GM12873 (cell line): ENCODE measurements around the gene ELMO1.

Experiments
- TF ChIP-seq, protein P1 (sequence below): IDR thresholded peaks from 2 replicates; pipeline ENCODE4 v1.5.1; 2012; ENCODE audit warnings: low read depth, mild to moderate bottlenecking, moderate library complexity, low read length, control low read depth; ENCODE audit not compliant: insufficient read depth; ENCODE audit errors: missing control alignments

The ELMO1 gene

DNA sequence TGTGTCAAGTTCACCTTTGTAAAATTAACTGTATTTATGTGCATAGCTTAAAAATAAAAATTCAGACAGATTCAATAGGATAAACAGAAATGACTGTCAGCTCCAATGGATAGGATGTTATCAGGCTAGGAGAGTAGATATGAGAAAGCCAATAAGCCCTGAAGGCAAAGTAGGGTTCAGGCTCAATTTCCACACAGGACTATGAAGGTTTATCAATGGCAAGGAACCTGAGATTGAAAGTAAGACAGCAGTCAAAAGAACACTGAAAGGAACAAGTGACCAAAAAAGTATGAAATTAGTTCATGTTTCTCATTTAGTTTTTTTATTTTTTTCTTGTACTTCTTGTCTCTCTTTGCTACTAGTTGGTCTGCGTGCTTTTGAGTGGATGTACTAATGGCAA is 121.4 kb downstream of the ELMO1 start:
- TF ChIP-seq, protein P1, sequence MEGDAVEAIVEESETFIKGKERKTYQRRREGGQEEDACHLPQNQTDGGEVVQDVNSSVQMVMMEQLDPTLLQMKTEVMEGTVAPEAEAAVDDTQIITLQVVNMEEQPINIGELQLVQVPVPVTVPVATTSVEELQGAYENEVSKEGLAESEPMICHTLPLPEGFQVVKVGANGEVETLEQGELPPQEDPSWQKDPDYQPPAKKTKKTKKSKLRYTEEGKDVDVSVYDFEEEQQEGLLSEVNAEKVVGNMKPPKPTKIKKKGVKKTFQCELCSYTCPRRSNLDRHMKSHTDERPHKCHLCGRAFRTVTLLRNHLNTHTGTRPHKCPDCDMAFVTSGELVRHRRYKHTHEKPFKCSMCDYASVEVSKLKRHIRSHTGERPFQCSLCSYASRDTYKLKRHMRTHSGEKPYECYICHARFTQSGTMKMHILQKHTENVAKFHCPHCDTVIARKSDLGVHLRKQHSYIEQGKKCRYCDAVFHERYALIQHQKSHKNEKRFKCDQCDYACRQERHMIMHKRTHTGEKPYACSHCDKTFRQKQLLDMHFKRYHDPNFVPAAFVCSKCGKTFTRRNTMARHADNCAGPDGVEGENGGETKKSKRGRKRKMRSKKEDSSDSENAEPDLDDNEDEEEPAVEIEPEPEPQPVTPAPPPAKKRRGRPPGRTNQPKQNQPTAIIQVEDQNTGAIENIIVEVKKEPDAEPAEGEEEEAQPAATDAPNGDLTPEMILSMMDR = no peak

DNA sequence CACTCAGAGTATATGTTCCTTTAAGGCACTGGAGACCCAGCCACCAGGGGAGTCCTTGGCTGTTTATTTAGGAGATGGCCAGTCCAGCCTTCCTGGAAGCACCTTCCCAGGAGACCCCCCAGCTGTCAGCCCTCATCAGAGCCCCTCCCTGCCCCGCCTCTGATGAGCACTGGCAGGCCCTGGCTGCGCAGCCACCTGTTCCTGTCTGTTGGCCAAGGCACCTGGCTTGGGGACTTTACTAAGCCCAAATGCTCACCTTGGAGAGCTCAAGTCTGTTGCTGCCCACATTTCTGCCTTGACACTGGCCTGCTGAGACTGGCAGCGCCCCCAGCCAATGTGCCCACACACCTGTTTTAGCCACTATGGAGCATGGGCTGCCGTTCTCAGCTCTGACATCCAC is 124.7 kb downstream of the ELMO1 start:
- TF ChIP-seq, protein P1 = no peak

DNA sequence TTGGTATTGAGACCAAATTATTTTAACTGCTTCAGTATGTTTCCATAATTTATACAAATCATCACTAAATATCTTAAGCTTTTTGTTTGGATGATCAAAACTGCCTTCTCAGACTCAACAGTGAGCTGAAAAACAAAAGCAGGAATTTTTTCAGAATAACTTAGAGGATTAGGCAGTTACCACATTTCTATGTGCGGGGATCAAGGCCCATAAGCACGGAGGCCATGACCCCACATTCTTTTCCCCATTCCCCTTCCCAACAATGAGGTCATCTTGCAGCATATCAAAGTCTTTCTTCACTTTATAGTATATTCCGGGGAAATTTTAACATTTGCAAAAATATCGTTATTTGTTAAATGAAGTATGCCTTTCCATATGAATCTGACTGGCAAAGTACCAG is 125.8 kb downstream of the ELMO1 start:
- TF ChIP-seq, protein P1 = no peak

DNA sequence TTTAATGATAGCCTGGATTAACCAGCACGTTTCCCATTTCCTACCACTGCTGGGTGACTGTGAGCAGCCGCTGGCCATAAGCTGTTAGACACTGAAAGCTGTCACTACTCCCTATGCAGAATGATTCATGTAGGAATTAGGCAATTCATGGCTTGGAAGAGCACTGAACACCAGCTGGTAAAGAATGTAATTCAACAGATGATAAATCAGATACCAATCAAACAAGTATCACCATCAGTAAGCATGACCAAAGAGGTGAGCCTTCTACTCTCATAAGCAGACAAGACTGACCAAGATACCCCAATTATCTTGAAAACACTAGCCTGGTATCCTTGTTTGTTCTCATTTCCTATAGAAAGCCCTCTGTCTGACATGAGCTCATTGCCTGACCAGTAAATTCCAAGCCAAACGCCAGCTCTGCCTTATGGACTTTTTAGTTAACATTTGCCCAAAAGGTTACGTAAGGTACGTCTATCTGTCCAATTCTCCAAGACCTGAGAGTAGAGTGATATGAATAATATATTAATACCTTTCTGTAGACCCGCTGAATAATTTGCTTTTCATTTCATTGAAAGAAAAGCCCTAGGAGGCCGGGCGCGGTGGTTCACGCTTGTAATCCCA is 127.7 kb downstream of the ELMO1 start:
- TF ChIP-seq, protein P1 = no peak

DNA sequence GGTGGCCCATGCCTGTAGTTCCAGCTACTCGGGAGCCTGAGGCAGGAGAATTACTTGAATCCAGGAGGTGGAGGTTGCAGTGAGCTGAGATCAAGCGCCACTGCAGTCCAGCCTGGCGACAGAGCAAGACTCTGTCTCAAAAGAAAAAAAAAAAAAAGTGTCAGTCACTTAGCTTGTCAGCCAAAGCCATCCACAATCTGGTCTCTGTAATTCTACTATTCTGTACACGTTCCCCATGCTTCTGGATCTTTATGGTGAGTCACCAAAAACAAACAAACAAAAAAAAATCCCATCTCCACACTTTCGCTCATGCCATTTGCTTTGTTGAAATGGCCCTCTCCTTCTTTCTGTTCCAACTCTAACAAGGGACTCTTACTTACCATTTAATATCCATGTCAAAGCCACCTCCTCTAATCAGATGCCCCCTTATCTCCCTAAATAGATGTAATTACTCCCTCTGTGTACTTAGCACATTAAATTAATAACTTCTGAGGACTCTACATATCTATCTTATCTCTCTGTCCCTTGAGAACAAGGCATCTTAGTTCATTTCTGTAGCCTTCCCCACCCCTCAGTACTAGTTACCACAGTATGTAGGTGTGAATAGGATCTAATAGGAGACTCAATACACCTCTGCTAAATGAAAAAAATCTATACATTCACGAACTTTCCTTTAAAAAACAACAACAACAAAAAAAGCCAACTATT is 128.4 kb downstream of the ELMO1 start:
- TF ChIP-seq, protein P1 = no peak

DNA sequence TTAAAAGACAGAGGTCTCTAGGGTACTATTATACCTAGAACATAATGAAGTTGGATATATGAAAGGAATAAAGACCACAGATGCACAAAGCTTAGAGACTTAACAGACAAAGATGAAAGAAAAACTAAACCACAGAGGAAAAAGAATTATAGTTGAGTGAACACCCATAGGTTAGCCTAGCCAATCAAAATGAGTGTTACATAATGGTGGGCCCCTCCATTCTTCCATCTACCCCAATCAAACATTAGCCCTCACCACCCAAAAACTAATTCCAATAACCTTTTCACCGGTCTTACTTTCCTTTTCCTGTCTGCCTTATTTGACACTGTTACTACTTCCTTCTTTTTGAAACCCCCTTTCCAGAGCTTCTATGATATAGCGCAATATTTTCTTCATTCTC is 130.1 kb downstream of the ELMO1 start:
- TF ChIP-seq, protein P1 = no peak

DNA sequence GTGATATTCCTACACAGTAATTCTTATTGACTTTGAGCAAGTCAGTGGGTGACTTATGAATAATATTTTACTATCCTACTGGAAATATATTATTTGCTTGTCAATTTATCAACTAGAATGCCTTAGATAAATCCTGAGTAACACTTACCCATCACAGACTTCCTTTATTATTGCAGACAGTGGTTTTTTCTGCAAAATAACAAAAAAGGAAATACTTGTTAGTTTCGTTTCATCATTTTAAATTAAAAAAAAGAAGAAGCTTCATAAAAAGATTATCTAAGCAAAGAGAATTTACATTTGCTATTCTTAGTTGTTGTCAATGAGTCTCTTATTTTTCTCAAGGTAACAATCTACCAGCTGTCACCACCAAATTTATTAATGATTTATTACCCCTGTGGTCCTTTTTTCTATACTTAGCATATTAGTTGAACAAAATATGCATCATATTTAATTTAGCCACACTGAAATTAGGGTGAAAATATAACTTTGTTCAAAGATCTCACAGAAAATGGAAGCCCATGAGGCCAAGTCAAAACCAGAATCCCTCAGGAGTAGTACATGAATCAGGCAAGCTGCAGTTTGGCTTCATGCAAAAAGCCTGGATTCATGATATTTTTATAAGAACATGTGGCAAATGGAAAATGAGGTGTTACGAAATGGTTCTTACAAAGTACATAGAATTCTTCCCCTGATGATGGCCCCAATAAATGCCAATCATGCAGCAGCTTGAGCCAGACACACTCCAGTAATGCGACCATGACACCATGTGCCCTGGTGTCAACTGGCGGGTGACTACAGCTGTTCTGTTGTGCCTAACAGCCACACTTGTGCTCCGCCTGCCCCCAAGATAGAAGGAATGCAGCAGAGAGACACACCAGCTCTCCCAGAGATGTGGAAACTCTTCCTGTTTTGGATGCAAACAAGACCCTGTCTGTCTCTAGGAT is 132.6 kb downstream of the ELMO1 start:
- TF ChIP-seq, protein P1 = no peak
